ENCODE measurements around the gene EHMT1. TPM values are rescaled to one million over a fixed set of nuclear protein-coding genes. Genes with fewer than 3 reads are reported as not detected.

EHMT1 gene
- polyA plus RNA-seq, 1 of the 3 experiments (the other 2 are of a cell fraction) = 39.5 TPM

- H3K4me1 ChIP-seq (ENCODE audit: control insufficient read depth in 1 of 2, insufficient read depth in 2 of 2, low read depth in 1 of 2, low read length in 1 of 2) = no peaks in the 10 kb centered on the region
- H3F3A ChIP-seq (replicated peaks; ENCODE audit: insufficient read depth) = peaks cover 10% of the 10 kb centered on the region
- WGBS (ENCODE audit: low lambda C conversion rate) = 96% methylated on average over 4 of the region's 4 CpGs
- POLR2A ChIA-PET = no interaction called here
- no peaks in the 10 kb centered on the region for H3K27me3 ChIP-seq (ENCODE audit: insufficient read depth)
- no peak for DNase-seq
- no peak overlapping the region for H2AFZ ChIP-seq (ENCODE audit: low read depth)
- CTCF ChIA-PET = interaction anchor here (0.8 kb wide), 1 partner anchor 10 kb away, joined by 3 read pairs; no protein-coding TSS in a partner anchor
- H3K36me3 ChIP-seq (replicated peaks in 1 of 2; ENCODE audit: control insufficient read depth in 1 of 2, insufficient read depth in 2 of 2, low read length in 1 of 2) = peaks cover 15 to 51% of the 10 kb centered on the region in 2 experiments
- H3K9me2 ChIP-seq = no peaks in the 10 kb centered on the region
- no peaks in the 10 kb centered on the region for H3K9me3 ChIP-seq
- no peak overlapping the region for H3K4me3 ChIP-seq (ENCODE audit: low read depth in 2 of 2, low read length in 1 of 2)
- TF ChIP-seq CTCF (IDR thresholded peaks at IDR 0.05) (no peak), TEAD4 (IDR thresholded peaks at IDR 0.05; ENCODE audit: borderline replicate concordance, insufficient read depth) (no peak), MEF2A (IDR thresholded peaks at IDR 0.05; ENCODE audit: borderline replicate concordance, low read depth) (no peak), EZH2phosphoT487 (IDR thresholded peaks at IDR 0.05; ENCODE audit: borderline replicate concordance, low read depth) (no peak)
- H4K20me1 ChIP-seq (ENCODE audit: insufficient read depth) = no peaks in the 10 kb centered on the region
- no peak overlapping the region for H3K27ac ChIP-seq (ENCODE audit: low read depth in 2 of 2, low read length in 1 of 2)
- H3K9ac ChIP-seq = no peak overlapping the region
- peaks cover 3% of the 10 kb centered on the region; the same call in 1 of the 2 replicates for H3K79me2 ChIP-seq (ENCODE audit: insufficient read depth)
- H3K4me2 ChIP-seq = no peak overlapping the region
Measured at GRCh38 chr9:137802021-137802420, 183.2 kb downstream of the EHMT1 start.

- Histone ChIP-seq H3K4me2 (no peak overlapping the region), H2AFZ (ENCODE audit: low read depth) (no peak overlapping the region), H3K79me2 (ENCODE audit: insufficient read depth) (peaks cover 3% of the 10 kb centered on the region; the same call in 1 of the 2 replicates), H3K27me3 (ENCODE audit: insufficient read depth) (no peaks in the 10 kb centered on the region), H3K9me3 (no peaks in the 10 kb centered on the region), H3K27ac (ENCODE audit: low read depth in 2 of 2, low read length in 1 of 2) (no peak overlapping the region), H3K9ac (no peak overlapping the region), H3K36me3 (replicated peaks in 1 of 2; ENCODE audit: control insufficient read depth in 1 of 2, insufficient read depth in 2 of 2, low read length in 1 of 2) (peaks cover 12 to 47% of the 10 kb centered on the region in 2 experiments), H3K4me1 (ENCODE audit: control insufficient read depth in 1 of 2, insufficient read depth in 2 of 2, low read depth in 1 of 2, low read length in 1 of 2) (no peaks in the 10 kb centered on the region), H3K9me2 (no peaks in the 10 kb centered on the region), H3F3A (replicated peaks; ENCODE audit: insufficient read depth) (peaks cover 11% of the 10 kb centered on the region), H3K4me3 (ENCODE audit: low read depth in 2 of 2, low read length in 1 of 2) (no peak overlapping the region), H4K20me1 (ENCODE audit: insufficient read depth) (no peaks in the 10 kb centered on the region)
- POLR2A ChIA-PET = no interaction called here
- WGBS (ENCODE audit: low lambda C conversion rate) = 95% methylated on average over 17 of the region's 19 CpGs
- CTCF ChIA-PET = interaction anchor here (0.8 kb wide), 1 partner anchor 11 kb away, joined by 3 read pairs; no protein-coding TSS in a partner anchor
- no peak for DNase-seq
- TF ChIP-seq POLR2AphosphoS5 (IDR thresholded peaks at IDR 0.05; ENCODE audit: low read depth, low read length) = no peak
- no peak for TF ChIP-seq IRF3 (IDR thresholded peaks at IDR 0.05; ENCODE audit: low read depth, low read length)
- TF ChIP-seq ELF1 (IDR thresholded peaks at IDR 0.05) = no peak
- no peak for TF ChIP-seq SIN3A (IDR thresholded peaks at IDR 0.05; ENCODE audit: borderline replicate concordance, low read depth, low read length)
- no peak for TF ChIP-seq EZH2phosphoT487 (IDR thresholded peaks at IDR 0.05; ENCODE audit: borderline replicate concordance, low read depth)
- TF ChIP-seq PBX3 (IDR thresholded peaks at IDR 0.05) = no peak
- TF ChIP-seq CHD2 (IDR thresholded peaks at IDR 0.05; ENCODE audit: low read length, partially characterized antibody) = no peak
- TF ChIP-seq RCOR1 (IDR thresholded peaks at IDR 0.05; ENCODE audit: low read length) = no peak
- TF ChIP-seq SMC3 (IDR thresholded peaks at IDR 0.05; ENCODE audit: low read depth, low read length) = no peak
- no peak for TF ChIP-seq FOSL2 (IDR thresholded peaks at IDR 0.05; ENCODE audit: borderline replicate concordance, low read depth)
- TF ChIP-seq GATA2 (CRISPR knock-in tag; IDR thresholded peaks at IDR 0.05) = no peak
- TF ChIP-seq GABPA (IDR thresholded peaks at IDR 0.05; ENCODE audit: low read depth) = no peak
- no peak for TF ChIP-seq YY1 (IDR thresholded peaks at IDR 0.05; ENCODE audit: low read depth)
- no peak for TF ChIP-seq FOXM1 (IDR thresholded peaks at IDR 0.05; ENCODE audit: low read depth)
Measured at GRCh38 chr9:137802521-137803243, 183.9 kb downstream of the EHMT1 start.
